H1 (cell line): ENCODE data around the gene TEX10. TPM values are rescaled to one million over a fixed set of nuclear protein-coding genes. Genes with fewer than 3 reads are reported as not detected.

Experiments used
- BCL11A ChIP-seq, 2 experiments: IDR thresholded peaks; one replicate each; pipeline ENCODE4 v1.6.1; 2011; ENCODE audit warnings: low read depth in 2 of 2, low read length in 2 of 2, mild to moderate bottlenecking in 2 of 2
- CHD7 ChIP-seq: fragments of 300-600 bp; sonication (generic); IDR thresholded peaks from 2 replicates; pipeline ENCODE4 v1.7.1; 2012; ENCODE audit warnings: low read length, moderate library complexity, mild to moderate bottlenecking, inconsistent platforms; ENCODE audit not compliant: insufficient replicate concordance
- CTBP2 ChIP-seq: IDR thresholded peaks from 2 replicates; pipeline ENCODE4 v1.7.0; 2011; ENCODE audit warnings: borderline replicate concordance, mild to moderate bottlenecking, moderate library complexity, mixed read lengths, low read length; ENCODE audit not compliant: insufficient read depth, insufficient read length
- JUND ChIP-seq: IDR thresholded peaks from 2 replicates; pipeline ENCODE4 v1.6.1; 2011; ENCODE audit warnings: mild to moderate bottlenecking, improper control_type of control experiment, low read length
- POLR2AphosphoS5 ChIP-seq: IDR thresholded peaks from 2 replicates; pipeline ENCODE4 v1.6.1; 2011; ENCODE audit warnings: low read depth, low read length
- polyA plus RNA-seq, 7 experiments: library from polyadenylated mRNA; depleted of rRNA in 3 of 7; stranded (reverse) in 5 of 7; unstranded in 2 of 7; fragments of >200 nt in 5 of 7; fragments of 200-250 nt in 2 of 7; gene quantifications; 1 replicate in 5 of 7; 2 replicates in 1 of 7; 4 replicates in 1 of 7; pipeline versions ENCODE4 v1.2.1 to v1.2.3, GENCODE V29; 2011 to 2013; ENCODE audit warnings: missing spikeins in 2 of 7, mixed read lengths in 2 of 7
- total RNA-seq: library from RNA; stranded (reverse); fragmentation: NEBNext Ultra II Directional; extraction: Animal tissue kit (Norgen Biotek cat#: 25700); gene quantifications from 2 replicates; pipeline ENCODE4 v1.2.1, GENCODE V29; 2021

Gene TEX10
- total and polyA plus RNA-seq, 2 of the 8 experiments (the other 6 are each of a cell fraction or from before 2014, with no cell fraction given) = 46.9 to 81.0 TPM

DNA sequence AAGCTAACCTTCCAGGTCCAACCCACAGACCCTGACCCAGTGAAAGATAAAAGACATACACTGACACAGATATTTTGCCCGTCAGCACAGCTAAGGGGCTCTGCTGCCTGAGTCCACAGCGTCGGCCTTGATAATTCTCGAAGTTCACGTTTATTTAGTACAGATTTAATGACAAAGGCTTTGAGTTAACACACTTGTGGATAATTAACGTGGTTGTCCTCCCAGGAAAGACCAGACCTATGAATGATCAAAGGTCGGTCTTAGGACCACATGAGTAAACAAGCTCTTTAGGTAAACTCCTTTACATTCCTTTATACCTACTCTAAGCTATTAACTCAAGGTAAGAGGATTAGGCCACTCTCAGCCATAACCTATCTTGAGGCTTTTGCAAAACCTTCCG is 11.3 kb upstream of the TEX10 start (continued):
- TF ChIP-seq BCL11A (IDR thresholded peaks at IDR 0.05; ENCODE audit: low read depth in 2 of 2, low read length in 2 of 2) (no peak), CTBP2 (no peak), POLR2AphosphoS5 (no peak), CHD7 (no peak), JUND (no peak)
